Hippocampal formation (tissue), 2 donors: Measurements from ENCODE around the gene KRT20.

Experiments
- DNase-seq, 2 donors: peaks; one replicate each; lab custom pipeline; 2025; lab: John Stamatoyannopoulos, UW

The KRT20 gene

GRCh38 chr17:40852364-40852763, 32.7 kb downstream of the KRT20 start:
- no peak for DNase-seq

- DNase-seq, result no peak
These were observed 34.6 kb downstream of the KRT20 start for GRCh38 chr17:40850293-40850972.

GRCh38 chr17:40849723-40850122, 35.3 kb downstream of the KRT20 start:
- no peak for DNase-seq

- no peak for DNase-seq
These were observed 36.3 kb downstream of the KRT20 start for GRCh38 chr17:40848583-40849235.

- no peak for DNase-seq
These were observed 38.4 kb downstream of the KRT20 start for GRCh38 chr17:40846515-40847144.

- no peak for DNase-seq
These were observed 40.4 kb downstream of the KRT20 start for GRCh38 chr17:40844671-40845107.

- no peak for DNase-seq
These were observed 41.8 kb downstream of the KRT20 start for GRCh38 chr17:40843242-40843641.

- no peak for DNase-seq
These were observed 43.8 kb downstream of the KRT20 start for GRCh38 chr17:40841246-40841645.

- DNase-seq, result no peak
These were observed 45.8 kb downstream of the KRT20 start for GRCh38 chr17:40839194-40839593.

GRCh38 chr17:40836020-40836419, 49.0 kb downstream of the KRT20 start:
- DNase-seq, result no peak

GRCh38 chr17:40833882-40834281, 51.2 kb downstream of the KRT20 start:
- DNase-seq, result no peak

- DNase-seq, result no peak
These were observed 52.2 kb downstream of the KRT20 start for GRCh38 chr17:40832840-40833239.

GRCh38 chr17:40830085-40830776, 54.8 kb downstream of the KRT20 start:
- no peak for DNase-seq

GRCh38 chr17:40828454-40829044, 56.5 kb downstream of the KRT20 start:
- DNase-seq, result no peak

GRCh38 chr17:40827746-40828453, 57.1 kb downstream of the KRT20 start:
- DNase-seq, result no peak
